ENCODE measurements around the gene IL17B. TPM values are rescaled to one million over a fixed set of nuclear protein-coding genes. Genes with fewer than 3 reads are reported as not detected.

The IL17B gene
- total and polyA plus RNA-seq, 2 of the 8 experiments (the other 6 are each of a cell fraction or from before 2014, with no cell fraction given): 0.18 TPM; not detected in 1

DNA sequence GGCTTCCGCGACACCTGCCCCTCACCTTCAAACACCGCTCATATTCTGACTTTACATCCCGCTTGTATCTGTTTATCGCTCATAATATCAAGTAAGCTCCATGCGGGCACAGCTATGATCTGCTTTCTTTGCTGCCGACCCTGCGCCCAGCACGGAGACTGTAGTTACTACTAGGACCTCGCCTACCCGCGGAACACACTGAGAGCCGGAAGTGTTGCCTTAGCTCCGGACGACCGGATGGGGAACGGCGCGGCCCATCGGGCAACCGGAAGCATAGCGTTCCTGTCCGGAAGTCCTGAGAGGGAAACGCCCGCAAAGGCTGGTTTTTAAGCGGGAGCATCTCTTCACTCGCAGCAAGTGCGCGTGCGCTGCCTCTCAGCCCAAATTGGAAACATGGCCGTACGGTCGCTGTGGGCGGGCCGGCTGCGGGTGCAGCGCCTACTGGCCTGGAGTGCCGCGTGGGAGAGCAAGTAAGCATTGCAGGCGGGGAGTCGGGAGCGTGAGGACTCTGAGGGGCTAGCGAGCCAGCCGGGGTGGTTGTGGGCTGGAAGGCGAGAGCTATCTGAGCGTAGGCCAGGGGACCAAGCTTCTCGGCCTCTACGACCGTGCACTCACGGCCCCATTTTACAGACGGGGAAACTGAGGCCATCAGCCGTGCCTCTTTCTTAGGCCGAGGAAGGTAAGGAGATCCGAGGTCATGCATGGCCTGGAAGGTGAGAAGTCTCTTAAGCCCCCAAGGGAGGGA is 33.8 kb downstream of the IL17B start, which contains the start of gene GRPEL2 (continued):
- TF ChIP-seq RFX5 (IDR thresholded peaks at IDR 0.05; ENCODE audit: borderline replicate concordance, low read depth, low read length): peak; percentile 7; the same call in 1 of the 2 replicates
- peak; percentile 98 for TF ChIP-seq KDM1A (IDR thresholded peaks at IDR 0.05; ENCODE audit: borderline replicate concordance, low read length)
- no peak for TF ChIP-seq BCL11A (IDR thresholded peaks at IDR 0.05; ENCODE audit: low read depth in 2 of 2, low read length in 2 of 2)
- no peak for TF ChIP-seq POU5F1 (IDR thresholded peaks at IDR 0.05; ENCODE audit: low read depth, low read length)
- TF ChIP-seq, protein P1, sequence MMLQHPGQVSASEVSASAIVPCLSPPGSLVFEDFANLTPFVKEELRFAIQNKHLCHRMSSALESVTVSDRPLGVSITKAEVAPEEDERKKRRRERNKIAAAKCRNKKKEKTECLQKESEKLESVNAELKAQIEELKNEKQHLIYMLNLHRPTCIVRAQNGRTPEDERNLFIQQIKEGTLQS (IDR thresholded peaks at IDR 0.05; ENCODE audit: insufficient read depth, low read depth, low read length): no peak
- TF ChIP-seq SRF (IDR thresholded peaks at IDR 0.05; ENCODE audit: low read depth, low read length): 0 out of 2 replicates have a peak, but pooled peaks have one; percentile 4
- peak; percentile 59 for TF ChIP-seq NRF1 (IDR thresholded peaks at IDR 0.05; ENCODE audit: low read depth, low read length)
- TF ChIP-seq SP4 (IDR thresholded peaks at IDR 0.05; ENCODE audit: low read length): no peak
- TF ChIP-seq GABPA (IDR thresholded peaks at IDR 0.05; ENCODE audit: borderline replicate concordance, insufficient read depth, low read length): peak; percentile 99
- TF ChIP-seq RAD21 (IDR thresholded peaks at IDR 0.05 in 1 of 2, conservative IDR thresholded peaks at IDR 0.05 in 1 of 2; ENCODE audit: low read depth in 2 of 2, low read length in 2 of 2): no peak
- peak; percentile 58 for TF ChIP-seq GTF2F1 (IDR thresholded peaks at IDR 0.05; ENCODE audit: borderline replicate concordance, low read depth, low read length)
- peak; percentile 90 for TF ChIP-seq TAF1 (IDR thresholded peaks at IDR 0.05; ENCODE audit: low read depth, low read length)
- no peak for TF ChIP-seq CBX8 (IDR thresholded peaks at IDR 0.05; ENCODE audit: borderline replicate concordance, low read depth, low read length)
- no peak for TF ChIP-seq SIRT6 (IDR thresholded peaks at IDR 0.05; ENCODE audit: low read length)
- TF ChIP-seq CEBPB (IDR thresholded peaks at IDR 0.05; ENCODE audit: low read depth, low read length): no peak
- TF ChIP-seq CHD2 (IDR thresholded peaks at IDR 0.05; ENCODE audit: low read length): no peak; the same call in 1 of the 2 replicates
- peak; percentile 85 for TF ChIP-seq POLR2AphosphoS5 (IDR thresholded peaks at IDR 0.05; ENCODE audit: low read depth, low read length)
- TF ChIP-seq JUND (IDR thresholded peaks at IDR 0.05; ENCODE audit: low read length): no peak
- TF ChIP-seq SIX5 (IDR thresholded peaks at IDR 0.05; ENCODE audit: low read depth, low read length): no peak
- peak; percentile 73 for TF ChIP-seq KDM4A (IDR thresholded peaks at IDR 0.05; ENCODE audit: low read depth, low read length, severe bottlenecking)
- TF ChIP-seq EGR1 (IDR thresholded peaks at IDR 0.05; ENCODE audit: borderline replicate concordance, low read depth, low read length): peak; percentile 86
- no peak for TF ChIP-seq USF2 (IDR thresholded peaks at IDR 0.05; ENCODE audit: low read length)
- peak in 1 of 2 experiments; percentile 5; a peak in 1 of 3 replicates for TF ChIP-seq EP300 (IDR thresholded peaks at IDR 0.05; ENCODE audit: borderline replicate concordance in 1 of 2, low read depth in 2 of 2, low read length in 2 of 2)

Data from H1 (cell line).